B cell (primary cell): Measurements from ENCODE around the gene KCND3. TPM values are rescaled to one million over a fixed set of nuclear protein-coding genes. Genes with fewer than 3 reads are reported as not detected.

Experiments
- ATAC-seq: fragments of 200-7000 bp; cut with Tn5 transposase; one replicate; pipeline ENCODE4 v1.10.0; 2021; ENCODE audit warnings: low read depth, mild to moderate bottlenecking, moderate number of reproducible peaks, moderate library complexity
- CTCF ChIA-PET: fragments of 350-600 bp; sonication (Branson Sonifier 250); formaldehyde crosslinking; loops from one replicate; lab custom pipeline; 2021; ENCODE audit warnings: antibody characterized with exemption, inconsistent platforms; lab: Charles Lee
- POLR2A ChIA-PET: fragments of 350-600 bp; sonication (Branson Sonifier 250); formaldehyde crosslinking; loops from one replicate; lab custom pipeline; 2021; ENCODE audit warnings: antibody characterized with exemption; lab: Charles Lee
- DNase-seq: peaks from one replicate; pipeline ENCODE4 v3.0.0; 2013
- H2AFZ ChIP-seq: 2 replicates; pipeline ENCODE4 v1.6.1; 2012; ENCODE audit warnings: mild to moderate bottlenecking, low read depth, low read length; ENCODE audit not compliant: insufficient read depth, poor library complexity, severe bottlenecking
- H3K27ac ChIP-seq, 2 donors: 1 replicate in 1 of 2; 2 replicates in 1 of 2; pipeline ENCODE4 v1.5.1; 2012 to 2013; ENCODE audit warnings: low read length in 2 of 2, mild to moderate bottlenecking in 2 of 2, moderate library complexity in 1 of 2
- H3K27me3 ChIP-seq, 4 experiments: fragments of 200-600 bp in 1 of 4; sonication (generic) in 1 of 4; replicated peaks in 1 of 4; 1 replicate in 2 of 4; 2 replicates in 2 of 4; pipeline versions ENCODE4 v1.6.1 to v1.7.0; 2013 to 2016; ENCODE audit warnings: low read length in 3 of 4, mild to moderate bottlenecking in 2 of 4, mixed read lengths in 1 of 4, moderate library complexity in 1 of 4; ENCODE audit not compliant: insufficient read depth in 4 of 4, control insufficient read depth in 3 of 4; ENCODE audit errors: control extremely low read depth in 1 of 4
- H3K36me3 ChIP-seq, 2 experiments: replicated peaks in 1 of 2; 1 replicate in 1 of 2; 2 replicates in 1 of 2; pipeline versions ENCODE4 v1.6.1 to v1.7.1; 2013; ENCODE audit warnings: low read length in 1 of 2; ENCODE audit not compliant: insufficient read depth in 2 of 2, control insufficient read depth in 1 of 2; ENCODE audit errors: control extremely low read depth in 1 of 2, extremely low read depth in 1 of 2
- H3K4me1 ChIP-seq, 2 donors: fragments of 200-600 bp in 1 of 2; sonication (generic) in 1 of 2; 1 replicate in 1 of 2; 2 replicates in 1 of 2; pipeline versions ENCODE4 v1.5.1 to v1.6.1; 2013 to 2017; ENCODE audit warnings: low read length in 2 of 2; ENCODE audit not compliant: control insufficient read depth in 2 of 2, insufficient read depth in 2 of 2
- H3K4me2 ChIP-seq: replicated peaks from 2 replicates; pipeline ENCODE3; 2012; ENCODE audit warnings: mild to moderate bottlenecking, low read depth, low read length; ENCODE audit not compliant: poor library complexity, severe bottlenecking
- H3K4me3 ChIP-seq, 5 experiments: fragments of 200-600 bp in 1 of 5; sonication (generic) in 1 of 5; 1 replicate in 3 of 5; 2 replicates in 2 of 5; pipeline versions ENCODE4 v1.5.1 to v1.7.0; 2011 to 2016; ENCODE audit warnings: low read length in 4 of 5, mild to moderate bottlenecking in 4 of 5, low read depth in 2 of 5, control low read depth in 1 of 5, moderate library complexity in 1 of 5; ENCODE audit not compliant: insufficient read depth in 1 of 5; ENCODE audit errors: control extremely low read depth in 1 of 5, extremely low read depth in 1 of 5
- H3K79me2 ChIP-seq: fragments of 200-600 bp; sonication (generic); one replicate; pipeline ENCODE4 v1.6.0; 2016; ENCODE audit warnings: low read length; ENCODE audit not compliant: control insufficient read depth, insufficient read depth
- H3K9ac ChIP-seq: fragments of 200-600 bp; sonication (generic); 2 replicates; pipeline ENCODE4 v1.6.1; 2017; ENCODE audit warnings: mild to moderate bottlenecking, low read length, moderate library complexity
- H3K9me3 ChIP-seq, 3 donors: one replicate each; pipeline versions ENCODE4 v1.6.1 to v1.7.1; 2013; ENCODE audit warnings: low read length in 2 of 3; ENCODE audit not compliant: control insufficient read depth in 2 of 3, insufficient read depth in 1 of 3; ENCODE audit errors: control extremely low read depth in 1 of 3
- H4K20me1 ChIP-seq: 2 replicates; pipeline ENCODE4 v1.6.0; 2012; ENCODE audit warnings: mild to moderate bottlenecking, low read length; ENCODE audit not compliant: insufficient read depth, control insufficient read depth, poor library complexity, severe bottlenecking
- H3K27ac Mint-ChIP-seq: one replicate; pipeline ENCODE4 v1.8.0; 2021; ENCODE audit warnings: mixed read lengths
- H3K27me3 Mint-ChIP-seq: one replicate; pipeline ENCODE4 v1.8.0; 2021; ENCODE audit warnings: mixed read lengths
- H3K4me1 Mint-ChIP-seq: one replicate; pipeline ENCODE4 v1.8.0; 2021; ENCODE audit warnings: mixed read lengths
- H3K4me3 Mint-ChIP-seq: one replicate; pipeline ENCODE4 v1.8.0; 2021; ENCODE audit warnings: mixed read lengths
- H3K9me3 Mint-ChIP-seq: one replicate; pipeline ENCODE4 v1.8.0; 2022; ENCODE audit warnings: mixed read lengths; ENCODE audit not compliant: insufficient read depth
- EZH2 ChIP-seq: IDR thresholded peaks from 2 replicates; pipeline ENCODE4 v1.6.1; 2012; ENCODE audit warnings: borderline replicate concordance, low read depth, mild to moderate bottlenecking, moderate library complexity, low read length; ENCODE audit not compliant: insufficient read depth, poor library complexity, severe bottlenecking
- WGBS: methylation state at CpG from one replicate; pipeline ENCODE4 v1.1.5; 2013; ENCODE audit warnings: missing lambda C conversion rate; ENCODE audit not compliant: insufficient coverage; 5-methylcytosine and 5-hydroxymethylcytosine counted together
- intact Hi-C: fragments of 100-400 bp; cut with micrococcal nuclease; formaldehyde crosslinking; loops from one replicate; pipeline ENCODE4 v1.10.0; 2022
- polyA plus RNA-seq: library from polyadenylated mRNA; depleted of rRNA; stranded (reverse); fragments of >200 nt; gene quantifications from 2 replicates; pipeline ENCODE4 v1.2.3, GENCODE V29; 2012
- total RNA-seq, 2 donors: library from RNA; stranded (reverse); fragments of 120-200 nt in 1 of 2; gene quantifications; 1 replicate in 1 of 2; 2 replicates in 1 of 2; pipeline versions ENCODE4 v1.2.3 to v1.2.4, GENCODE V29; 2013 to 2022
- TF ChIP-seq, protein P1 (sequence below): fragments of 200-600 bp; IDR thresholded peaks from one replicate; pipeline ENCODE4 v1.8.0; 2022; ENCODE audit warnings: antibody characterized with exemption, mild to moderate bottlenecking

KCND3 gene
- total and polyA plus RNA-seq, 2 donors (not counting 1 experiment from before 2014, with no cell fraction given): 0.07 TPM; not detected in 1

- Mint-ChIP-seq H3K4me3 (no peak overlapping the region), H3K27ac (no peak overlapping the region), H3K4me1 (no peaks in the 10 kb centered on the region), H3K27me3 (peaks cover 20% of the 10 kb centered on the region), H3K9me3 (no peaks in the 10 kb centered on the region)
- TF ChIP-seq EZH2: no peak
- TF ChIP-seq, protein P1, sequence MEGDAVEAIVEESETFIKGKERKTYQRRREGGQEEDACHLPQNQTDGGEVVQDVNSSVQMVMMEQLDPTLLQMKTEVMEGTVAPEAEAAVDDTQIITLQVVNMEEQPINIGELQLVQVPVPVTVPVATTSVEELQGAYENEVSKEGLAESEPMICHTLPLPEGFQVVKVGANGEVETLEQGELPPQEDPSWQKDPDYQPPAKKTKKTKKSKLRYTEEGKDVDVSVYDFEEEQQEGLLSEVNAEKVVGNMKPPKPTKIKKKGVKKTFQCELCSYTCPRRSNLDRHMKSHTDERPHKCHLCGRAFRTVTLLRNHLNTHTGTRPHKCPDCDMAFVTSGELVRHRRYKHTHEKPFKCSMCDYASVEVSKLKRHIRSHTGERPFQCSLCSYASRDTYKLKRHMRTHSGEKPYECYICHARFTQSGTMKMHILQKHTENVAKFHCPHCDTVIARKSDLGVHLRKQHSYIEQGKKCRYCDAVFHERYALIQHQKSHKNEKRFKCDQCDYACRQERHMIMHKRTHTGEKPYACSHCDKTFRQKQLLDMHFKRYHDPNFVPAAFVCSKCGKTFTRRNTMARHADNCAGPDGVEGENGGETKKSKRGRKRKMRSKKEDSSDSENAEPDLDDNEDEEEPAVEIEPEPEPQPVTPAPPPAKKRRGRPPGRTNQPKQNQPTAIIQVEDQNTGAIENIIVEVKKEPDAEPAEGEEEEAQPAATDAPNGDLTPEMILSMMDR: no peak
- Histone ChIP-seq H3K4me1 (no peaks in the 10 kb centered on the region), H3K4me2 (no peak overlapping the region), H3K27me3 (no peaks in the 10 kb centered on the region), H3K9me3 (no peaks in the 10 kb centered on the region), H2AFZ (no peak overlapping the region), H3K27ac (no peak overlapping the region), H3K9ac (no peak overlapping the region), H3K79me2 (no peaks in the 10 kb centered on the region), H3K4me3 (no peak overlapping the region), H3K36me3 (no peaks in the 10 kb centered on the region), H4K20me1 (no peaks in the 10 kb centered on the region)
- intact Hi-C loops: no loop called here
- no peak for ATAC-seq
- DNase-seq: no peak
- 47% methylated on average over 2 of the region's 2 CpGs for WGBS
- CTCF ChIA-PET: no interaction called here
- POLR2A ChIA-PET: no interaction called here
Observed at GRCh38 chr1:111843177-111843576, 146.3 kb downstream of the KCND3 start.

DNA sequence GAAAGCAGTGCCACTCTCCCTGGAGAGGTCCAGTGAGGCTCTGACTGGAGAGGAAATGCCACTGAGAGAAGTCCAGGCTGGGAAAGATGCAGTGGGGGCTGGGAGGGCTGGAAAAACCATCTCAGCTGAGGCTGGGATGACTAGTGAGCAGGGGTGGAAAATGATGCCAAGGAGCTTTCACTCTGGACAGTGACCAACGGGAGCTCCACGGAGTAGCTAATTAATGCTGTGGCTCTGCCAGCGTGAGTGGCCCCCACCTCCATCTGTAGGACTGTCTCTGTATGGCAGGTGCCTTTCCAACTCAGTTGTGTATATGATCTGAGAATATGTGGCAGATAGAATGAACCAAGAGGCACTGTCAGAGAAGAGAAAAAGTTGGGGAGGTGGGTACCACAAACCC, 147.1 kb downstream of the KCND3 start:
- CTCF ChIA-PET: no interaction called here
- H3K27me3 ChIP-seq: no peaks in the 10 kb centered on the region
- no peaks in the 10 kb centered on the region for H4K20me1 ChIP-seq
- Mint-ChIP-seq H3K4me1 (no peaks in the 10 kb centered on the region), H3K9me3 (no peaks in the 10 kb centered on the region), H3K4me3 (no peak overlapping the region), H3K27ac (no peak overlapping the region), H3K27me3 (peaks cover 20% of the 10 kb centered on the region)
- H3K27ac ChIP-seq: no peak overlapping the region
- H3K36me3 ChIP-seq: no peaks in the 10 kb centered on the region
- no peak overlapping the region for H2AFZ ChIP-seq
- 90% methylated on average over 3 of the region's 3 CpGs for WGBS
- no peaks in the 10 kb centered on the region for H3K9me3 ChIP-seq
- no peak overlapping the region for H3K9ac ChIP-seq
- no peaks in the 10 kb centered on the region for H3K4me1 ChIP-seq
- ATAC-seq: no peak
- no peak for DNase-seq
- no peak overlapping the region for H3K4me2 ChIP-seq
- TF ChIP-seq, protein P1: no peak
- no peak for TF ChIP-seq EZH2
- no peak overlapping the region for H3K4me3 ChIP-seq
- POLR2A ChIA-PET: no interaction called here
- H3K79me2 ChIP-seq: no peaks in the 10 kb centered on the region
- intact Hi-C loops: no loop called here
